NCI-H2107 treated with DMSO at 0.1 percent for 48 hours (cell line): ENCODE measurements around the gene EXOC7.
A peak's percentile ranks its signal among the peaks of the same experiment; 100 is the strongest.

Source experiments
- DNase-seq: peaks from one replicate; lab custom pipeline; 2025; ENCODE audit not compliant: unreplicated experiment; lab: John Stamatoyannopoulos, UW

EXOC7 gene, protein sequence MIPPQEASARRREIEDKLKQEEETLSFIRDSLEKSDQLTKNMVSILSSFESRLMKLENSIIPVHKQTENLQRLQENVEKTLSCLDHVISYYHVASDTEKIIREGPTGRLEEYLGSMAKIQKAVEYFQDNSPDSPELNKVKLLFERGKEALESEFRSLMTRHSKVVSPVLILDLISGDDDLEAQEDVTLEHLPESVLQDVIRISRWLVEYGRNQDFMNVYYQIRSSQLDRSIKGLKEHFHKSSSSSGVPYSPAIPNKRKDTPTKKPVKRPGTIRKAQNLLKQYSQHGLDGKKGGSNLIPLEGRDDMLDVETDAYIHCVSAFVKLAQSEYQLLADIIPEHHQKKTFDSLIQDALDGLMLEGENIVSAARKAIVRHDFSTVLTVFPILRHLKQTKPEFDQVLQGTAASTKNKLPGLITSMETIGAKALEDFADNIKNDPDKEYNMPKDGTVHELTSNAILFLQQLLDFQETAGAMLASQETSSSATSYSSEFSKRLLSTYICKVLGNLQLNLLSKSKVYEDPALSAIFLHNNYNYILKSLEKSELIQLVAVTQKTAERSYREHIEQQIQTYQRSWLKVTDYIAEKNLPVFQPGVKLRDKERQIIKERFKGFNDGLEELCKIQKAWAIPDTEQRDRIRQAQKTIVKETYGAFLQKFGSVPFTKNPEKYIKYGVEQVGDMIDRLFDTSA

DNA sequence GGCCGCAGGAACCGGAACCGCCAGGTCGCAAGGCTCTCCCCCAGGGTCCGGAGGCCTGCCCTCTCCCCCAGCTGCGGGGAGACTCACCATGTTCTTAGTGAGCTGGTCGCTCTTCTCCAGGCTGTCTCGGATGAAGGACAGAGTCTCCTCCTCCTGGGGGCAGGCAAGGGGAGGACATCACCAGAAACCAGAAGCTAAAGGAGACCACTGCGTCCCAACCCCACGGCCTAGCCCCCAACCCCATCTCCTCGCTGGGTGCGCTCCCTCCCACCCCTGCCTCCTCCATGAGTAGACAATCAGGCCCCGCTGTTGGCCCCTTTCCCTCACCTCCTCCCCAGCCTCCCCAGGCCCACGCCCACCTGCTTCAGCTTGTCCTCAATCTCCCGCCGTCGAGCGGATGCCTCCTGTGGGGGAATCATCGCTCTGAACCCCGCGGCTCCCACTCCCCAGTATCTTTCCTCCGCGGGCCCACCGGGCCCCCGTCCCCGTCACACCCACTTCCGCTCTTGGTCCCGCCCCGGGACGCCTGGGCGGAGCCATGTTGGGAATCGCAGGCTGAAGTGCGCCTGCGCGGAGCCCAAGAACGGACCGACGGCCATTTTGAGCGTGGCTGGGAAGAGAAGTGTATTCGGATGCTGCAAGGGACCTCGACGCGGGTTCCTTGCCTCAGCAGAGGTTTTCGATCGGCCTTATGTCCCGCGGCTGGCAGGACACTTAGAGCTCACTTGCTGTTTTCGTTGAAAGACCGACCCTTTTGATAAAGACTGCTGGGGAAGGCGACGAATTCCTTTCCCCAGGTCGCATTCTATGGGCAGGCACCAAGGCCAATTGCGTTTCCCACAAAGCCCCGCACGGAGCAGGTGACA, at the start of gene EXOC7:
TSS of gene EXOC7 (minus strand) at position 514 of the 866 bp plus-strand sequence. CDS start at position 419, 95 bp downstream.
- DNase-seq = peak; percentile 52

DNA sequence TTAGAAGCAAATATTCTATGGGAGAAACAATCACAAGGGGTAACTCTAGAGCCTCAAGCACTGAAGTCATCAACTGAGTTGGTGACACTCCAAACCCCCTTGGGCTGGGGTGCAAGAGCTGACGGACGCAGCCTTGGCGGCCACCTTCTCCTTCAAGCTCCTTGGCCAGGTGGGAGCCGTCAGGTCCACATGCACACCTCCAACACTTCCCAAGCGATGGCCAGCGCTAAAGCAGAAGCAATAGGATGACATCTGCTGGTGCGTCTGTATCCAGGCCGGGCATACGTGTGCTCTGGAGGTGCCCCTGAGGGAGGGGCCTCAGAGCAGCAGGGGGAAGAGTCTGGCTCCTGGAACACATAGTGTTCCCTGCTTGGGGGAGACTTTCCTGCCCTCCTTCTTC, 49.6 kb upstream of the EXOC7 start:
- DNase-seq = no peak

DNA sequence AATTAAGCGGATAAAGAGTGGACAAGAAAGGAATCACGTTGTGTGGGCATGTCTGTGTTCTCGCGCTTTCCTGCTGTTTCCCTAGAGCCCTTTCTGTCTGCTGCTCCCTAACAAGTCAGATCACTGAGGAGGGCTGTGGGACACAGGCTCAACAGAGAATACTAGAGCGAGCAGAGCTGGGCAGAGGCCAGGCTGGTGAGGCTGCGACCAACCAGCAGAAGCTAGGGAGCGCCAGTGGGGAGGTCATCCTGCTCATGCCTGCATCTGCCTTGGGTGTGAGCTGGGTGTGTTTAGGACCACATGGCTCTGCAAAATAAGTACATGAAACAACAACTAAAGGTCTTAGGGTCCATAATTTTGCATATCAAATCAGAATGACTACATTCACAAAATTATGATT, 49.0 kb upstream of the EXOC7 start:
- DNase-seq = no peak

DNA sequence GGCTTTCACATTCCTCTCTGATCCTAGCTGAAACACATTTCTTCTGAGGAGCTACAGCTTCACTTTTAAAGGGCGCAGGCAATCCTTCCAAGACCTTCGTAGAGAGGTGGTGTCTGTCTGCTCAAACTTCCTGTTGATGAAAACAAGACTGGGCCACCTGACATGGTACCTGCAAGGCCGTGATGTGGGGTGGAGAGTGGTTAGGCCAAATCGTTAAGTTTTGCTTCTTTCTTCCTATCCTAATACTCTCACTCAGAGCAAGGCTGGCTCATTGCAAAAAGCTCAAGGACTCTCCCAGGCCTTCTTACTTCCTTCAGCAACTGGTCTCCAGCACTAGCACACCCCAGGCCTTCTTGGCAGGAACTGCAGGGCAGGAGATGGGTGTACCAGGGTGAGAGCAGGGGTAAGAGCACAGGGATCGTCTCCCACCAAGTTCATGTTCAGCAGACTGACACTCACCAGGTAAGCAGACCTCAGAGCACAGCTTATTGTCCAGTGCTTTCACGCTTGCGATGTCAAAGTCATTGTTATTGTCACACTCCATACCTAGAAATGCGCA, 48.4 kb upstream of the EXOC7 start:
- no peak for DNase-seq

DNA sequence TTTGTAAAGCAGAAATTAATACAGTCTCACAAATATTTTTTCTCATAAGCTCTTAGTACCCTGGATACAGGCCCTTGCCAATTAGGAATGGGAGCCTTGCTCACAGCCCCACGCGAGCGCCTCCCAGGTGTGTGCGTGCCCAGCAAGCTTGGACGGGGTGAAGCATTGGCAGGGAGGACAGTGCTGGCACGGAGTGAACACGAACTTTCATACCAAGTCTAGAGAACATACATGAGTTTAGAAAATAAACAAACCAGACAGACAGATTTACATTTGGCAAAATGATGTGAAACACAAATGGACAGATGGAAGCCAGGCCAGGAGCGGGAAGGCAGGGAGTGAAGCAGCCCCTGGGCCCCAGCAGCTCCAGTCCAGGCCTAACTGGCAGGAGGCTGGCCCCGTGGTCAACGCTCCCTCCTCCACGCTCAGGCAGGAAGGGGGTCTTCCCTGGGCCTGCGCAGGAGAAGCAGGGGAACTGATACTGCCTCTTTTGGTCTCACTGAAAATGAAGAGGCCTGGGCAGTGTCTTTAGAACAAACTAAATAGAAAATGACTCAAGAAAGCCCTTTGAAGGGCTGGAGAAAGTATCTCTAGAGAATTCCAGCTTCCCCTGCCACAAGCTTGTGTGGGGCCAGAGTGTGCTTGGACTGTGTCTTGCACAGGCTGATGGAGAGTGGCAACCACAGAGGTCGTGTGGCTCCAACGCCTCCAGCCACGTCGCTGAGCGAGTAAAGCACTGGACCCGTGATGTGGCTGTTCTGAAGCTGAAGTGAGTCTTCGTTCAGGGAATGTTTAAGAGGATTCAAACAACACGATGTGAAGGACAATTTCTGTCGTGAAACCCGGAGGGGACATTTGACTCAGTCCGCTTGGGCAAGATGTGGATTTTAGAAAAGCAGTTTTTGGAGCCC, 47.4 kb upstream of the EXOC7 start:
- DNase-seq = no peak

DNA sequence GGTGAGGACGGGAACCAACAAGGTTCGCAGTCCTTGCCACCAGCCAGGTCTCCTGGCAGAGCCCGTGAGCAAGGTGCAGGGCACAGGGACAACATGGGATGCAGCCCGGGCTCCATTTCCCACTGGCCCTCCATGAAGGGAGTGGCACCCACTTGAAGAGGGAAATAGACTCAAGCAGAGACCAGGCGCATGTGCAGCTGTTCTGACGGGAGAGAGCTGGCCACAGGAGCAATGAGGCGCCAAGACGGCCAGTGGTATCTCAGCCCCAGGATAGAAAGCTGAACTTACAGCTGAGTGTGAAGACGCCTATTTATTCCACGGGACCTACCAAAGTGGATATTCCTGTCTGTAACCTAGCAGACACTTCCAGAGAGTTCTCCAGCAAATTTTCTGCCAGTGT, 45.6 kb upstream of the EXOC7 start:
- DNase-seq = no peak

DNA sequence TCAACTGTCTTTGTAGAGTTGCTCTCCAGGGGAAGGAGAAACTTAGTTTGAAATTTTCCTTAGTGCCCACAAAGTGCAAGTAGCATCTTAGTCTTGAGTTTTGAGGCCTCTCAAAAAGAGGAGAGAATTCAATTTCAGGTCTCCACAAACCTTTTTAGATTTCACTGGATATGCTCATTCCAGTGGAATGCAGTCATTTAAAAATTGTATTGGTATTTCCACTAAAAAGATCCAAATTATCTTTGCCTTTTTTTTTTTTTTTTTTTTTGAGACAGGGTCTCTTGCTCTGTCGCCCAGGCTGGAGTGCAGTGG, 44.4 kb upstream of the EXOC7 start:
- no peak for DNase-seq

DNA sequence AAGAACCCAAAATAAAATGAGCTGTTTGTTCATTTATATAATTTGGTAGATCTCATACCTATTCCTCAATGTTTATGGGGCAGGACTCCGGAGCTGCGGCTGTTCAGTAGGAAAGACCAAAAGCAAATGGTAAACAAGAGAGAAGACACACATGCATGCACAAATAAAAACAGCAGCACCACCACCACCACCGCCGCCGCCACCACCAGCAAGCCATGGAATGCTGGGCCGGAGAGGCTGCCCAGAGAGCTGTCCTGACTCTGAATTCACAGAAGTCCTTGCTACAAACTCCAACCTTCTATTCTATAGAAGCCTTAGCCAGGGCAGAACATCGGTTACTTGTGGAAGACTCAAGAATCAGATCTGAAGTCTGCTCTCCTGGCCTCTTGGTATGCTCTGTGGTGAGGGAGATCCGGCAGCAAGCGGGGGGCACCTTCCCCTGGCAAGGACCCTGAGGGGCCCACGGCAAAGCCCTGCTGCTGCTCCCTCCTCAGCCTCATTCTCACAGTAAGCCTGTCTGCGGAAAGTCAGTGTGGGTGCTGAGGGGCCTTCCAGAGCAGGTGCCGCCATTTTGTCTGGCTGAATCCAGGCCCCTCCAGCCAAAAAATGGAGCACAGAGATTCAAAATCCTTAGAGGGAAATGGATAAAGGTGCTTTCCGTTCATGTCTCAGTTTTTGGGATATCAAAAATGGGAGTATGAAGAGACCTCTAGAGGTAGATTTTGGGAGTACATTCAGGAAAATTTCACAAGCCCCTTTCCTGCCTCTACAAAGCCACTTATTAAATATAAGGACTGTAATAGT, 43.8 kb upstream of the EXOC7 start:
- peak; percentile 29 for DNase-seq

DNA sequence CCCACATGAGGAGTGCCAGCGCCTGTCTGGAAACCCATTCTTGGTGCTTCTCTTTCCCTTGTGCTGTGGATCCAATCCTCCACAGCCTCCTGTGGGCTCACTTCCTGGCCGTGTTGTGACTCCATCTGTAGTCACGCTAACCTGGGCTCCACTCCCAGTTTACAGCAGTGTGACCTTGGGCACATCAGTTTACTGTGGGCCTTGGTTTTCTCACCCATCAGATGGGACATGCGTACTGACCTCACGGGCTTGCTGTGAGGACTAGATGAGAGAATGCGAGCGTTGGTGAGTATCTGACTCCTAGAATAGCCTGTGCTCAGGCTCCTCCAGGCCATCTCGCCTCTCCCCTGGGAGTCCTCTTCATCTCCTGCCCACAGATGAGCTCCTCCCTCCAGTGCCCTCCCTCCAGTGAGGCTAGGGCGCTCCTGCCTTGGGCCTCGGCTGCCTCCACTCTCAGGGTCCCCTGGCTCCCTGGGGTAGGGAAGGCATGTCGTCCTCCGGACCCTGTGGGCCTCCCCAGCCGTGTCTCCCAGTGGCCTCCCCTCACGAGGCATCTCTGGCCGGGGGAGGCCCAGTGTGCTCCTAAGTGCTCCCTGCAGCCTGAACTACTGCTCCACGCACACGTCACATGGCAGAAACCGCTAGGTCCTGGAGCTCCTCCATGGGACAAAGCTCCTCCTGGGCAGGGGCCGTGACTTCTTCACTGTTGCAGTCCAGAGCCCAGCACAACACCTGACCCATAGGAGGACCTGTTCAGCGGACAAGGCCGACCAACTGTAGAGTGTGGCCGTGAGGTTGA, 42.7 kb upstream of the EXOC7 start:
- no peak for DNase-seq

DNA sequence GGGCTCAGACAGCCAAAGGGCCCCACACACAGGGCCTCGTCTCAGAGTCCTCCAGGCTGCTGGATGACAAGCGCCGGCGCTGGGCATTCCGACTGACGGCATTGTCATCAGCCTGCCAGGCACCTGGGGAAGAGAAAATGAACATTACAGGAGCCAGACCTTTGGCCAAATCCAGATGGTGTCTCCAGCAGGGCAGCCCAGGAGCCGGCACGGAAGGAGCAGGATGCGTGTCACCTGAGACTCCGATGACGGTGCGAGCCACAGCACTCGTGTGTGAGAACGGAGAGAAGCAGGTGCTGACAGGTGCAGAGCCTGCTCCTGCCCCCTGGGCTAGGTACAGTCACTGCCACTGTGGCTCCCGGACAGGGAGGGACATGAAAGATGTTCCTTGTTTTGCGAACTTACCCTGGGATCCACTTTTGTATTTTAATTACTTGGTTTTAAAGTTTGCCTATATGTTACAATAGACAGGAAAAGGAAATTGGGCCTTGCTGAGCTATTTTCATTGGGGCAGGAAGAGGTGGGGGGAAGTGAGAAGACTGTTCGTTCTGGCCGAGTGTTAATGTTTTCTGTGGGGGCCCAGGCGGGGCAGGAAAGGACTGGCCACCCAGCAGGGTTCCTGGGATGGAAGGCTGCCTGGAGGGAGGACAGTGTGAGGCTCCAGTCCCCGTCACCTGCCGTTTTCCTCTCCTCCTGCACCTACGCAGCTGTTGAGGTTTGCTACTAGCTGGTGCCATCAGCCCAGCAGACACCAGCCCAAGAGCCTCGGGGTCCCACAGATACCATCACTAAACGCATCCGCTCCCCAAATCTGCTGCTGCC, 41.9 kb upstream of the EXOC7 start:
- DNase-seq = peak; percentile 74

DNA sequence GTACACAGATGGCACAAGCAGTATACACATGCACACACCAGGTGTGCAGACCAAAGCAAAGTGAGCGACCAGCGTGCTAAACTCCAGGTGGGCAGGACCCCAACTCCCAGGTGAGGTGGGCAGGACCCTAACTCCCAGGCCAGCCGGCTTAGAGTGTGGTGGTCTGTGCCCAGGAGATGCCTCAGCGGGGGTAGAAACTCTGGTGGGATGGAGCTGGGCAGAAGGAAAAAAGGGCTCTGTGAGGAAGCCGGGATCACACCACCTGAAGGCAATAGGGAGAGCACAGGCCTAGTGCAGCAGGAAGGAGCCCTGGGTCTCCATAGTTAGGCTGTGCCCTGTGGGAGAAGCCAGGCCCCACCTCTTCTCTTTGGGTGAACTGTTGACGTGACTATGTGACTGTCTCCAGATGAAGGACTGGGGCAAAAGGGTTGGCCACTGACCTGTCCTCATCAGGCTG, 39.0 kb upstream of the EXOC7 start:
- DNase-seq = no peak

DNA sequence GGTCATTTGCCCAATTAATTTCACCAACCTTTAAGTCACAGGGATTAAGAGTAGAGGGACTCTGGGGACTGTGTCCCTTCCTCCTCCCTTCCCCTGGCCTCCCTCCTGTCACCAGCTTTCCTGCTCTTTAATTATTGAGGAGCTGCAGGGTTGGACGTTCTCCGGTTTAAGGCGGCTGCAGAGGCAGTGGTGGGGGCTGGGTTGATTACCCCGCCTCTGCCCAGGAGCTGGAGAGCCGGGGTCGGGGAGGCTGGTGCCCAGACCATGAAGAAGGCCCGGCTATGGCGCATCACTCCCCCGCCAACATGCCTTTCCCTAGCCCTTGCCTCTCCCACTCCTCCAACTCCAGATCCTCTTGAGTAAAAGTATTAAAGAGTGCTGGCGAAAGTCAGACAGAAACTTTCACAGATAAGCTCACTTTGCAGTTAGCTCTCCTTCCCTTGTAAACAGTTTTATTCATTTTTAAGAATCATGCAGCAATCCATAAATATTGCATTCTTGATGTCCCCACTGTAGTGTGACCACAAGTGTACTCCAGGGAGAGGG, 38.5 kb upstream of the EXOC7 start:
- peak; percentile 22 for DNase-seq

DNA sequence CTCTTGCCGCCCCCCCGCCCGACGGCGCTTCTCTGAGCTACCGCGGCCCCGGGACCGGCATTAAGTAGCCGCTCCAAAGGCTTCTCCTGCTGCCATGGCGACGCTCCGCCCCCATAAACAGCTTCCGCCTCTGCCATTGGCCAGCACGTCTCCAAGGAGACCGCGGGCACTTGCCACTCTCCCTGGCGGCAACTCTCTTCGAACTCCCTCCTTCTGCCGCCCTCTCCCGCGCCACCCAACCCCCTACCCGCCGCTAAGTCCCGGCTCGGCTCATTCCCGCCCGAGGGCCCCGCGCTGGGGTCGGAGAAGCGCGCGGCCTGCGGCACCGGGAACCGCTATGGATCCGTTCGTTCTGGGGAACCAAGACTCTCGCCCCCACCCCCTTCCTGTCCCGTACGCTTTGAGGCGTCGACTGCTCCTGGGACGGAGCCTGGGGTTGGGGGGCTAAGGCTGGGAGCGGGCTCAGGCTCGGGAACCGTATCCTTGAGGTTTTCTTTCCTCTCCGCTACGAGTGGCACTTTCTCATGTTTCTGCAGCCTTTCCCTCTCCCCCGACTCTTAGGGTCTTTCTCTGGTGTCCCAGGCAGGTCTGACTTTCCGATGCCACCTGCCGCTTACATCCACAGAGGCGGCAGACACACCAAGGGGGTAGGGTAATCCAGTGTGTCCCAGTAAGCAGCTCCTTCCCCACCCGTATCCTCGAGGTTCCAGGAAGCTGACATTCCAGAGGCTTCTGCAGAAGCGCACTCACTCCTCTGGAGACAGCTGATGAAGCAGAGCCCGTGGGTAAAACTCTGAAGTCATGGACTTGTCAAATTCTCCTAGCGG, 37.8 kb upstream of the EXOC7 start, which contains the start of gene FOXJ1:
TSS of gene FOXJ1 (minus strand) at position 34 of the 827 bp plus-strand sequence. CDS start 850 bp downstream, outside the sequence.
- peak; percentile 85 for DNase-seq

DNA sequence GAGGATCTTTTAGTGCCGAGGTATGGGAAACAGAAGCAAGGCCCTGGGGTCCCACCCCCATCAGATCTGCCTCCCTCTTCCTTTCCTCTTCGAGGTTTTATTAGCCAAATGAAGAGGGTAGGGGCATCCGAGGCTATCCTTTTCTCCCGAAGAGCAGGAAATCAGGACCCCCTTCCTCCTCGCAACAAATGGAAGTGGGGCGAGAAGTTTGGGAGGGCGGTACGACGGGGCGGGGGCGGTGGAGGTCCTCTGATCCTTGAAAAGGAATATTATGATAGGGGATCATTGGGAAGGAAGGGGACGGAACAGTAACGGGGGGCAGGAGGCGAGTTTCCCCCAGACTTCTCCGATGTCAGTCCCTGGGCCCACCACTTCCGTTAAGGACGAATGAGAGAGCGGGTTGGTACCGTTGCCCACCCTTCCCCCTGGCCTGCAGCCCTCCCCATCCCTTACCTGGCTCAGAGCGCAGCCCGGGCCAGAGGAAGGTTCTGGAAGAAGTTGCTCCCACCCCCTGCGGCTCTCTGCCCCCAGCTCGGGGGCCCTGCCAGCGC, 37.1 kb upstream of the EXOC7 start:
- no peak for DNase-seq

DNA sequence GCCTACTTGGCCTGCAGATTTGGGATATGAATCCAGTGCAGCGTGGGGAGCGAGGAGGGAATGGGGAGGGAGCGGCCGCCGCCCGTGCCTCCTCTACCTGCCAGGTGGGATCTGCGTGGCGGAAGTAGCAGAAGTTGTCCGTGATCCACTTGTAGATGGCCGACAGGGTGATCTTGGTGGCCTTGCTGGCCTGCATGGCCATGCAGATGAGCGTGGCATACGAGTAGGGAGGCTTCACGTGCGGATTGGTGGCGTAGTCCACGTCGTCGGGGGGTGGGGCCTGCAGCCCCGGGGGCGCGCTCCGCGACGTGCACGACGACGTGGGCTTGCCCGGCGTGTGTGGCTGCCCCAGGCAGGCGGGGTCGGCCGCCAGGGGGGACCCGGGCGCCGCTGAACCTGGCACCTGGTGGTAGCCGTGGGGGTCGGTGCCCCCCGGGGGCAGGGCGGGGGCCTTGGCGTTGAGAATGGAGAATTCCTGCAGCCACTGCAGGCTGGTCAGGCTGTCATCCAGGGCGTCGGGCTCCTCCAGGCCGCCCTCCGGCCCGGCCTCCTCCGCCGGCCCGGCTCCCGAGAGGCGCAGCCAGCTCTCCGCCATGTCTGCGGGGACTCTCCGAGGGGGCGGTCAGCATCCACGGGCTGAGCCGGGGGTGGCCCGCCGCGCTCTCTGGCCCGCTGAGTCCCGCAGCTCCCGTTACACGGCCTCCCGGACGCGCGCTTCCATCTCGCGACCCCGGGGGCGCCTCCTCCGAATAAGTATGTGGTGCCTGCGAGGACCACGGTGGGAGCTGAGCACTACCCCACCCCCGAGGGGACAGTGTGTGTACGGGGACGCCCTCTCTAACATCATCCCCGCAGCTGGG, 36.4 kb upstream of the EXOC7 start:
- no peak for DNase-seq
